Measurements from ENCODE around the gene CRELD2. TPM values are rescaled to one million over a fixed set of nuclear protein-coding genes. Genes with fewer than 3 reads are reported as not detected.

Gene CRELD2
- total and polyA plus RNA-seq, 2 of the 13 experiments (the other 11 are each of a cell fraction or from before 2014, with no cell fraction given), result 17.2 to 44.7 TPM

GRCh38 chr22:49962751-49963646 is 44.6 kb downstream of the CRELD2 start (continued):
- TF ChIP-seq ZNF614 (CRISPR knock-in tag; IDR thresholded peaks at IDR 0.05; ENCODE audit: borderline replicate concordance) (no peak), ZNF747 (CRISPR knock-in tag; IDR thresholded peaks at IDR 0.05; ENCODE audit: borderline replicate concordance) (peak; percentile 46; the same call in 1 of the 2 replicates), DBP (CRISPR knock-in tag; IDR thresholded peaks at IDR 0.05; ENCODE audit: not compliant biosample characterization) (no peak), BHLHE40 (IDR thresholded peaks at IDR 0.05; ENCODE audit: low read length) (no peak), ZNF562 (CRISPR knock-in tag; IDR thresholded peaks at IDR 0.05; ENCODE audit: borderline replicate concordance) (no peak), JARID2 (CRISPR knock-in tag; IDR thresholded peaks at IDR 0.05; ENCODE audit: insufficient replicate concordance) (no peak), ZNF317 (CRISPR knock-in tag; IDR thresholded peaks at IDR 0.05) (0 out of 2 replicates have a peak, but pooled peaks have one; percentile 32), HNF1B (CRISPR knock-in tag; IDR thresholded peaks at IDR 0.05) (no peak; the same call in 1 of the 2 replicates), SMARCE1 (IDR thresholded peaks at IDR 0.05; ENCODE audit: borderline replicate concordance) (no peak), ZNF558 (CRISPR knock-in tag; IDR thresholded peaks at IDR 0.05; ENCODE audit: borderline replicate concordance) (no peak), ZNF678 (CRISPR knock-in tag; IDR thresholded peaks at IDR 0.05) (no peak), MIER3 (CRISPR knock-in tag; IDR thresholded peaks at IDR 0.05; ENCODE audit: borderline replicate concordance) (no peak), NR2F1 (CRISPR knock-in tag; IDR thresholded peaks at IDR 0.05) (peak in 1 of 2 experiments; percentile 75; a peak in 2 of 4 replicates)
- TF ChIP-seq, protein P1, sequence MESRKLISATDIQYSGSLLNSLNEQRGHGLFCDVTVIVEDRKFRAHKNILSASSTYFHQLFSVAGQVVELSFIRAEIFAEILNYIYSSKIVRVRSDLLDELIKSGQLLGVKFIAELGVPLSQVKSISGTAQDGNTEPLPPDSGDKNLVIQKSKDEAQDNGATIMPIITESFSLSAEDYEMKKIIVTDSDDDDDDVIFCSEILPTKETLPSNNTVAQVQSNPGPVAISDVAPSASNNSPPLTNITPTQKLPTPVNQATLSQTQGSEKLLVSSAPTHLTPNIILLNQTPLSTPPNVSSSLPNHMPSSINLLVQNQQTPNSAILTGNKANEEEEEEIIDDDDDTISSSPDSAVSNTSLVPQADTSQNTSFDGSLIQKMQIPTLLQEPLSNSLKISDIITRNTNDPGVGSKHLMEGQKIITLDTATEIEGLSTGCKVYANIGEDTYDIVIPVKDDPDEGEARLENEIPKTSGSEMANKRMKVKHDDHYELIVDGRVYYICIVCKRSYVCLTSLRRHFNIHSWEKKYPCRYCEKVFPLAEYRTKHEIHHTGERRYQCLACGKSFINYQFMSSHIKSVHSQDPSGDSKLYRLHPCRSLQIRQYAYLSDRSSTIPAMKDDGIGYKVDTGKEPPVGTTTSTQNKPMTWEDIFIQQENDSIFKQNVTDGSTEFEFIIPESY (CRISPR knock-in tag; IDR thresholded peaks at IDR 0.05), result no peak; the same call in 1 of the 2 replicates
- TF ChIP-seq, protein P2, sequence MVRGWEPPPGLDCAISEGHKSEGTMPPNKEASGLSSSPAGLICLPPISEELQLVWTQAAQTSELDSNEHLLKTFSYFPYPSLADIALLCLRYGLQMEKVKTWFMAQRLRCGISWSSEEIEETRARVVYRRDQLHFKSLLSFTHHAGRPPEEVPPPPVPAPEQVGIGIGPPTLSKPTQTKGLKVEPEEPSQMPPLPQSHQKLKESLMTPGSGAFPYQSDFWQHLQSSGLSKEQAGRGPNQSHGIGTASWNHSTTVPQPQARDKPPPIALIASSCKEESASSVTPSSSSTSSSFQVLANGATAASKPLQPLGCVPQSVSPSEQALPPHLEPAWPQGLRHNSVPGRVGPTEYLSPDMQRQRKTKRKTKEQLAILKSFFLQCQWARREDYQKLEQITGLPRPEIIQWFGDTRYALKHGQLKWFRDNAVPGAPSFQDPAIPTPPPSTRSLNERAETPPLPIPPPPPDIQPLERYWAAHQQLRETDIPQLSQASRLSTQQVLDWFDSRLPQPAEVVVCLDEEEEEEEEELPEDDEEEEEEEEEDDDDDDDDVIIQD (CRISPR knock-in tag; IDR thresholded peaks at IDR 0.05; ENCODE audit: low read depth), result no peak
- TF ChIP-seq, protein P3, sequence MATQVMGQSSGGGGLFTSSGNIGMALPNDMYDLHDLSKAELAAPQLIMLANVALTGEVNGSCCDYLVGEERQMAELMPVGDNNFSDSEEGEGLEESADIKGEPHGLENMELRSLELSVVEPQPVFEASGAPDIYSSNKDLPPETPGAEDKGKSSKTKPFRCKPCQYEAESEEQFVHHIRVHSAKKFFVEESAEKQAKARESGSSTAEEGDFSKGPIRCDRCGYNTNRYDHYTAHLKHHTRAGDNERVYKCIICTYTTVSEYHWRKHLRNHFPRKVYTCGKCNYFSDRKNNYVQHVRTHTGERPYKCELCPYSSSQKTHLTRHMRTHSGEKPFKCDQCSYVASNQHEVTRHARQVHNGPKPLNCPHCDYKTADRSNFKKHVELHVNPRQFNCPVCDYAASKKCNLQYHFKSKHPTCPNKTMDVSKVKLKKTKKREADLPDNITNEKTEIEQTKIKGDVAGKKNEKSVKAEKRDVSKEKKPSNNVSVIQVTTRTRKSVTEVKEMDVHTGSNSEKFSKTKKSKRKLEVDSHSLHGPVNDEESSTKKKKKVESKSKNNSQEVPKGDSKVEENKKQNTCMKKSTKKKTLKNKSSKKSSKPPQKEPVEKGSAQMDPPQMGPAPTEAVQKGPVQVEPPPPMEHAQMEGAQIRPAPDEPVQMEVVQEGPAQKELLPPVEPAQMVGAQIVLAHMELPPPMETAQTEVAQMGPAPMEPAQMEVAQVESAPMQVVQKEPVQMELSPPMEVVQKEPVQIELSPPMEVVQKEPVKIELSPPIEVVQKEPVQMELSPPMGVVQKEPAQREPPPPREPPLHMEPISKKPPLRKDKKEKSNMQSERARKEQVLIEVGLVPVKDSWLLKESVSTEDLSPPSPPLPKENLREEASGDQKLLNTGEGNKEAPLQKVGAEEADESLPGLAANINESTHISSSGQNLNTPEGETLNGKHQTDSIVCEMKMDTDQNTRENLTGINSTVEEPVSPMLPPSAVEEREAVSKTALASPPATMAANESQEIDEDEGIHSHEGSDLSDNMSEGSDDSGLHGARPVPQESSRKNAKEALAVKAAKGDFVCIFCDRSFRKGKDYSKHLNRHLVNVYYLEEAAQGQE (IDR thresholded peaks at IDR 0.05; ENCODE audit: borderline replicate concordance in 1 of 2, low read depth in 1 of 2, low read length in 2 of 2), result no peak

Measured in HepG2 (cell line).